Smooth muscle cell of the coronary artery (primary cell): Measurements from ENCODE around the gene TMEM244. TPM values are rescaled to one million over a fixed set of nuclear protein-coding genes. Genes with fewer than 3 reads are reported as not detected.

ENCODE experiments used
- total RNA-seq: library from RNA; depleted of rRNA; stranded (reverse); fragments of >200 nt; gene quantifications from 2 replicates; pipeline ENCODE4 v1.2.3, GENCODE V29; 2014; ENCODE audit warnings: low replicate concordance

Gene TMEM244
- not detected in 2 replicates for total RNA-seq

GRCh38 chr6:129860908-129861665, at the start of gene TMEM244:
TSS of gene TMEM244 (minus strand) at chr6:129861315. CDS start at chr6:129861188, 127 bp downstream.

Other genes starting within 250 kb of the TMEM244 start
- gene ARHGAP18, start 151.1 kb downstream of the TMEM244 start, total RNA-seq, result 10.8 and 89.7 TPM in 2 replicates
- gene L3MBTL3, start 157.3 kb upstream of the TMEM244 start, total RNA-seq, result 9.1 and 14.6 TPM in 2 replicates